Measurements from ENCODE around the gene RIMS4. TPM values are rescaled to one million over a fixed set of nuclear protein-coding genes. Genes with fewer than 3 reads are reported as not detected.

Gene RIMS4
- polyA plus RNA-seq, 1 experiment = not detected

GRCh38 chr20:44743916-44744655 lies 66.3 kb downstream of the RIMS4 start:
- POLR2A ChIA-PET = interaction anchor here (0.5 kb wide), 1 partner anchor 55 kb away, joined by 4 read pairs; no protein-coding TSS in a partner anchor

GRCh38 chr20:44743080-44743701 lies 67.2 kb downstream of the RIMS4 start:
- Histone ChIP-seq H3K27me3 (ENCODE audit: control insufficient read depth, insufficient read depth, low read length) (peaks cover 12% of the 10 kb centered on the region), H3K4me3 (ENCODE audit: low read depth, low read length) (no peak overlapping the region), H3K36me3 (ENCODE audit: control insufficient read depth, insufficient read depth, low read length) (no peaks in the 10 kb centered on the region)
- ChIA-PET POLR2A (interaction anchor here (0.5 kb wide), 1 partner anchor 54 kb away, joined by 4 read pairs; no protein-coding TSS in a partner anchor), CTCF (interaction anchor here (0.7 to 2.1 kb wide), 6 partner anchors 10 to 131 kb away, joined by 3 to 7 read pairs (median 4); no protein-coding TSS in a partner anchor)
- no peak for DNase-seq (ENCODE audit: low read depth)
- TF ChIP-seq, protein P1, sequence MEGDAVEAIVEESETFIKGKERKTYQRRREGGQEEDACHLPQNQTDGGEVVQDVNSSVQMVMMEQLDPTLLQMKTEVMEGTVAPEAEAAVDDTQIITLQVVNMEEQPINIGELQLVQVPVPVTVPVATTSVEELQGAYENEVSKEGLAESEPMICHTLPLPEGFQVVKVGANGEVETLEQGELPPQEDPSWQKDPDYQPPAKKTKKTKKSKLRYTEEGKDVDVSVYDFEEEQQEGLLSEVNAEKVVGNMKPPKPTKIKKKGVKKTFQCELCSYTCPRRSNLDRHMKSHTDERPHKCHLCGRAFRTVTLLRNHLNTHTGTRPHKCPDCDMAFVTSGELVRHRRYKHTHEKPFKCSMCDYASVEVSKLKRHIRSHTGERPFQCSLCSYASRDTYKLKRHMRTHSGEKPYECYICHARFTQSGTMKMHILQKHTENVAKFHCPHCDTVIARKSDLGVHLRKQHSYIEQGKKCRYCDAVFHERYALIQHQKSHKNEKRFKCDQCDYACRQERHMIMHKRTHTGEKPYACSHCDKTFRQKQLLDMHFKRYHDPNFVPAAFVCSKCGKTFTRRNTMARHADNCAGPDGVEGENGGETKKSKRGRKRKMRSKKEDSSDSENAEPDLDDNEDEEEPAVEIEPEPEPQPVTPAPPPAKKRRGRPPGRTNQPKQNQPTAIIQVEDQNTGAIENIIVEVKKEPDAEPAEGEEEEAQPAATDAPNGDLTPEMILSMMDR (IDR thresholded peaks at IDR 0.05; ENCODE audit: insufficient read depth, low read depth, low read length) = no peak

More at GRCh38 chr20:44743916-44744655, 66.3 kb downstream of the RIMS4 start:
- TF ChIP-seq, protein P1 (IDR thresholded peaks at IDR 0.05; ENCODE audit: insufficient read depth, low read depth, low read length) = no peak
- Histone ChIP-seq H3K36me3 (ENCODE audit: control insufficient read depth, insufficient read depth, low read length) (no peaks in the 10 kb centered on the region), H3K27me3 (ENCODE audit: control insufficient read depth, insufficient read depth, low read length) (peaks cover 13% of the 10 kb centered on the region), H3K4me3 (ENCODE audit: low read depth, low read length) (no peak overlapping the region)
- no peak for DNase-seq (ENCODE audit: low read depth)
- CTCF ChIA-PET = interaction anchor here (0.9 to 2.1 kb wide), 6 partner anchors 9 to 130 kb away, joined by 3 to 7 read pairs (median 4); no protein-coding TSS in a partner anchor

DNA sequence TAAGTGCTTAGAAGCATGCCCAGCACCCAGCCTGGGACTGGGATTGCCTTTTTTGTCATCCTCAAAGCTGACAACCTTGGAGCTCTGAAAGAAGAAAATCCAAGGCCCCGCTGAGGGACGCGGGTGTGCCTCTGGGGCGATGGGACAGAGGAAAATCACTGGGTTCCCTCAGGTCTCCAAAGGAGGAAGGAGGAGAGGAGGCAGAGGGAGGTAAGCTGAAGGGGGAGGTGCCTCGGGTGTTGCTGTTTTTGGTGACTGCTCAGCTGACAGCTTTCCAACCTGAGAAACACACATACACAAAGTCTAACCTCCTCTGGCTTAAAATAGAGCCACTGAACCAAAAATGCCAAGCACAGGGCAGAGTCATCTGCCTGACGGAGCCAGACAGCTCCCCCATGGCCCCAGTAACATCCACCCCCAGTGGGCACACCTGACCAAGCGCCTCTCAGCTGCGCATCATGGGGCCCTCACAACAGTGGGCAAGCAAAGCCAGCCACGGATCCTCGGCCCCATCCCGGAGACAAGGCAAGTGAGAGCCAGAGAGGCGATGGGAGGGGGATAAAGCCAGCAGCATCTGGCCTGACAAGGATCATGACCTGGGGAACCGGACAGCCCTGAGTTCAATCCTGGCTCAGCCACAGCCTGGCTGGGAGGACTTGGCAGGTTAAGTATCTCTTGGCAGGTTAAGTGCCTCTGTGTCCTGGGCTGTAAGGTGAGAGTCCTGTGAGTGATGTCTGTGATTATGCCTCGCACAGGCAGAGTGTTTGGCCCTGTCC lies 67.9 kb downstream of the RIMS4 start:
- Histone ChIP-seq H3K36me3 (ENCODE audit: control insufficient read depth, insufficient read depth, low read length) (no peaks in the 10 kb centered on the region), H3K4me3 (ENCODE audit: low read depth, low read length) (no peak overlapping the region), H3K27me3 (ENCODE audit: control insufficient read depth, insufficient read depth, low read length) (peaks cover 12% of the 10 kb centered on the region)
- POLR2A ChIA-PET = no interaction called here
- DNase-seq (ENCODE audit: low read depth) = no peak
- CTCF ChIA-PET = interaction anchor here (0.7 to 2.1 kb wide), 5 partner anchors 9 to 132 kb away, joined by 3 to 7 read pairs (median 4); no protein-coding TSS in a partner anchor
- TF ChIP-seq, protein P1 (IDR thresholded peaks at IDR 0.05; ENCODE audit: insufficient read depth, low read depth, low read length) = no peak

GRCh38 chr20:44739942-44740341 lies 70.4 kb downstream of the RIMS4 start:
- CTCF ChIA-PET = no interaction called here
- Histone ChIP-seq H3K36me3 (ENCODE audit: control insufficient read depth, insufficient read depth, low read length) (no peaks in the 10 kb centered on the region), H3K4me3 (ENCODE audit: low read depth, low read length) (no peak overlapping the region), H3K27me3 (ENCODE audit: control insufficient read depth, insufficient read depth, low read length) (peaks cover 9% of the 10 kb centered on the region)
- TF ChIP-seq, protein P1 (IDR thresholded peaks at IDR 0.05; ENCODE audit: insufficient read depth, low read depth, low read length) = no peak
- POLR2A ChIA-PET = no interaction called here
- DNase-seq (ENCODE audit: low read depth) = no peak
